Glomerular endothelial cell (primary cell): ENCODE measurements around the gene SAXO2. TPM values are rescaled to one million over a fixed set of nuclear protein-coding genes. Genes with fewer than 3 reads are reported as not detected.
A peak's percentile ranks its signal among the peaks of the same experiment; 100 is the strongest.
"Not testable (repeated sequence)": the region's sequence is repeated elsewhere in the genome, so short reads cannot be mapped to it uniquely, and the experiment has no call there.

ENCODE experiments used
- DNase-seq: peaks from one replicate; pipeline ENCODE4 v3.0.0-alpha.2; 2011; ENCODE audit warnings: low read depth, low spot score; ENCODE audit errors: extremely low read depth
- total RNA-seq: library from RNA; depleted of rRNA; stranded (reverse); fragments of >200 nt; gene quantifications from 2 replicates; pipeline ENCODE4 v1.2.3, GENCODE V29; 2015

Gene SAXO2
- total RNA-seq, result not detected in 2 replicates

- DNase-seq, result peak; percentile 16
Measured at GRCh38 chr15:82262422-82263026, at the start of gene SAXO2, which contains the start of gene EFL1. Gene SAXO2, plus strand, starts transcription at chr15:82262818. Its CDS starts 62 bp downstream, at chr15:82262880. Gene EFL1, minus strand, starts transcription at chr15:82262734. Its CDS starts 956 bp downstream, at chr15:82261778.

GRCh38 chr15:82216092-82216491 lies 46.5 kb upstream of the SAXO2 start:
- not testable (repeated sequence) for DNase-seq

DNA sequence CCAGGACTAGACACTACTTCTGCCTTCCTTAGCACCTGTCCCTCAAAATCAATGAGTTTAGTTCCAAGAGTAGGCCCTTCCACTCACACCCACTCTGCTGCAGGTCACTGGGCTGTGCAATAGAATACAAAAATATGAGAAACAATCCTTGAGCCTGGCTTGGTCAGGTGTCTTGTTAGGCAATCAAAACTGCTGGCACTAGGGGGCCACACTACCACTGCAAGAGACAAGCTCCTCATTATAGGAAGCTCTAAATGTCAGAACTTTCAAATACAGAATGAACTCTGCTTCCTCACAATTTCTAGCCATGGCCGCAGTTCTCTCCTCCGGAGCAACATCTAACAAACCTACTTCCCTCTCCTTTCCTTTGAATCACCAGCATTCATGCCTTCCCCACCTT lies 41.1 kb upstream of the SAXO2 start:
- not testable (repeated sequence) for DNase-seq

DNA sequence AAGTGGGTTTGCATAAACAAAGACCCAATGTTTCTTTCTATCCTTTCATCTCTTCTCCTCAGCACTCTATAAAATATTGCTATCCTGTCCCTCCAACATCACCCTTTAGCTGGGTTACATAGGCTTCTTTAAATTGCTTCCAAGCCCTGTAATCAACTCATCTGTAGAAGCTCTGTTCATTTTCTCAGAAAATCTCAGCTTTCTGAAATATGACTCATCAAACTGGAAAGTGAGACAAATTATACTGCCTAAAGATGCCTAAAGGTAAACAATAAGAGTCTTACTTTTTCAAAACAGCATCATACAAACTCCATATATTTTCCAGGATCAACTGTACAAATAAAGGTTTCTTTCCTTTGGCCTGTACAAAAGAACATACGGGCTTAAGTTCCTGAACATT lies 33.9 kb upstream of the SAXO2 start:
- no peak for DNase-seq

GRCh38 chr15:82231233-82231632 lies 31.4 kb upstream of the SAXO2 start:
- DNase-seq, result no peak

DNA sequence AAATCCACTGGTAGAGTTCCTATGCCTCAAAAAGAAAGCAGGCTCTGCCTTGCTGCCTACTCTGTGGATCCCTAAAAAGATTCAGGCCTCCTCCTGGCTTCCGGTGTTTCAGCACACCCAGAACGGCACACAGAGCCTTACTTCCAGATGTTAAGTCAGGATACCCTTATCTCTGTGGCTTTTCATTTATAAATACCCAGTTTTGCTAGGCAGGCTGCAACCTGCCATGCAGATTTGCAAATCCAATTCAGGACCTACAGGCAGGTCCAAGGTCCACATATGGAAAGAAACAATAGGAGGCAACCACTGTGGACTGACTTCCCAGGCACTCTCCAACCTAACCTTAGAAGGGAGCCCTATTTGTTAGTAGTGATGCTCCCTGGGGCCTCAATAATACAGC lies 30.8 kb upstream of the SAXO2 start:
- no peak for DNase-seq

- not testable (repeated sequence) for DNase-seq
Measured at GRCh38 chr15:82237944-82238534, 24.6 kb upstream of the SAXO2 start.

- DNase-seq, result no peak
Measured at GRCh38 chr15:82239685-82240391, 22.8 kb upstream of the SAXO2 start.

- DNase-seq, result not testable (repeated sequence)
Measured at GRCh38 chr15:82241836-82242499, 20.6 kb upstream of the SAXO2 start.

DNA sequence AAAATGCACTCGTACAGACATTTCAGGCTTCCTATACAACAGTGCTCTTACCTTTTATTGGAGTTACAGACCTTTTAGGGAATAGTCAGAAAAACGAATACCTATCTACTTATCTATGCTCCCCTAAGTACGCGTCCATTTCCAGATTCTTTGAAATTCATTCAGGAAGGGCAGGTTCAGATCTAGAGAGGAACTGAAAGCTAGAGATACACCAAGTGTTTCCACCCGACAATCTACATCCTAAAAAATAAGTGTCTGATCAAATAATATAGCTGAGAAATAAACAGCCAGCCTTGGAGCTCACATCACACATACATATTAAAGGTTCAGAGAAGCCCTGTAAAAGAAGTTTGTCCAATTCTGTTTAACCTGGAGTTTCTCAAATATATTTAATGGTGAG lies 19.0 kb upstream of the SAXO2 start:
- DNase-seq, result not testable (repeated sequence)

- not testable (repeated sequence) for DNase-seq
Measured at GRCh38 chr15:82245956-82246355, 16.7 kb upstream of the SAXO2 start.

- DNase-seq, result not testable (repeated sequence)
Measured at GRCh38 chr15:82248261-82248660, 14.4 kb upstream of the SAXO2 start.

DNA sequence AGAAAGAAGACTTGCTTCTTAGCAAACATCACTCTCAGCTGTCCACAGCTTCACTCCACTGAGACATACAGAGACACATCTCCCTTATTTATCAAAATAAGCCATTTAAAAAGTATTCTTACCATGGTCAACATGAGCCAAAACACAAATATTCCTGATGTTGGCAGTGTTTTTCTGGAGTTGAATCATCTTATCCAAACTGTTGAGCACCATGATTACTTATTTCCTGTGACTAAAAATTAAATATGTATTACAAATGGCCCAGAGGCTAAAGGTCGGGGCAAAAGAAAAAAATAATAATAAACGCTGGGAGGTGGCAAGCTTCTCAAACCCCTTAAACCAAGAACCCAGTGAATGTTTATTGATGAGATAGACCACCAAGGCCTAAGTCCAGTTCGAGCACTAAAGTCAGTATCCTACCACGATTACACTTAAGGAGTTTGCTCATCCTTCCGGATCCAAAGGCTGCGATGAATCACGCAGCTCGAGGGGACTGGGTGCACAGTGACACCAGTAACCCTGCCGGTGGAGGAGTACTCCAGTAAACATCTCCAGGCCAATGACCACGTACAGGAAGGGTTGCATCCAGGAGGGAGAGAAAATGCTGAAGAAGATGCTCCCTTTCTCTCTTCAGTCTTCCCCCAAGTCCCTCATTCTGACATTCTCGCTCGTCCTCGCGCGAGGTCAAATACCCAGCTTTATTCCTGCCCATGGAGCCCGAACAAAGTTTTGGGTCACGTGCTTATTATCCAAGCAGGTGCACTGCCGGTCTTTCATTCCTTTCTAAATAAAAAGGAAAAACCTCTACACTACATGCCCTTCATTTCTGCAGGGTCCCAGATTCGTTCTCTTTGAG lies 824 bp upstream of the SAXO2 start:
- not testable (repeated sequence) for DNase-seq

- DNase-seq, result no peak
Measured at GRCh38 chr15:82263350-82263749, 732 bp downstream of the SAXO2 start.

DNA sequence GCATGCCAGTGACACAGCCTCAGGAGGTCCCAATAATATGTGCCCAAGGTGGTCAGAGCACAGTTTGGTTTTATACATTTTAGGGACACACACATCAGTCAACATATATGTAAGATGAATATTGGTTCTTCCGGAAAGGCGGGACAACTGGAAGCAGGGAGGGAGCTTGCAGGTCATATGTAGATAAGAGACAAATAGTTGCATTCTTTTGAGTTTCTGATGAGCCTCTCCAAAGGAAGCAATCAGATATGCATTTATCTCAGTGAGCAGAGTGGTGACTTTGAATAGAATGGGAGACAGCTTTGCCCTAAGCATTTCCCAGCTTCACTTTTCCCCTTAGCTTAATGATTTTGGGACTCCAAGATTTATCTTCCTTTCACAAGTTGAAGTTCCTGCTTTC lies 4.5 kb downstream of the SAXO2 start:
- DNase-seq, result not testable (repeated sequence)

DNA sequence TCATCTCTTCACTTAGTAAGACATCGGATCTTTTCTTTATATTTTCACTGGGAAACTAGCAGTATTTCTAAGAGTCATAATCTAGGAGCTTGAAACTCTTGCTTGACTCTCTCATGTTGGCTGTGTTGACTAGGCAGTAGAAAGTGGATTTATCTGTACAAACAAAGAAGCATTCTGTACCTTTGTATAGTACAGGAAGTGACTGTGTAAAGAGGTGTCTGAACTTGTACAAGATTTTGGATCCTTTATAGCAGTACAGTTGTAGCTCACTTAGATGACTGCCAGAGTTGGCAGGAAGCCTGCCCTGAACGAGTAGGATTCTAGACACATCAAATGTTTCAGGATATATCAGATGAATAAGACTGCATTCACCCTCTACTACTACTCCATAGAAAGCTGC lies 5.8 kb downstream of the SAXO2 start:
- DNase-seq, result not testable (repeated sequence)

DNA sequence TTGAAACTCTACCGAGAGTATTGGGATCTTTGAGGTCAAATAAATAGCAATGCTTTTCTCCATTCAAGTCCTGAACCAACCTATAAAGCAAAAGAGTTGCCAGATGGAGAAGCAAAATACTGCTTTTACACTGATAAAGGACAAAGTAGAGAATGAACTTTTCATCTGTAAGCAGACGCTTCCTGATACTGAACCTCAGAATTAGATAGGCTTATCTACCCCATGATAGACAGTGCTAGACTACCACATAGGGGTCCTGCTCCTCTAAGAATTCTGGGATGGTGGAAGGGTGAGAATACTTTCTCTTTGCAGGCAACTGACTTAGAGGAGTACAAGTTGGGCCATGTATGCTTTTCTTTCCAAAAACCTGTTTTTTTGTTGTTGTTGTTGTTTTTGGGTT lies 9.5 kb downstream of the SAXO2 start:
- no peak for DNase-seq

GRCh38 chr15:82275410-82275809 lies 12.8 kb downstream of the SAXO2 start:
- no peak for DNase-seq

DNA sequence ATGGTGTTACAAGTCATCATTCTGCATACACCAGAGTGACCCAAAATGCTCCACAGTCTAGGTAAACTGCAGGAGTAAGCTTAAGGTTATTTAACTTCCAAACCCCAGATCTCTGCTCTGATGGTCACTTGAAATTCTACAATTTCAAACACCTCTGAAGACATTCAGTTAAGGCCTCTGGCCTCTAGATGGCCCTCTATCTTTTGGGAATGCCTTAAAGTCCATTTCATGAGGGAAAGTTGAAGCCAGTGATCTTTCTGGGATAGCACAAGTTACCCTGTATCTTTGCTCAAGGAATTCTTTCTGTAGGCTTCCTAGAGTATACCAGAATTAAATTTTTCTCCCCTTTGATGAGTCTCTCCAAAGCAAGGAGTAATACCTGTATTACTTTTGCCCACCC lies 18.7 kb downstream of the SAXO2 start:
- not testable (repeated sequence) for DNase-seq

DNA sequence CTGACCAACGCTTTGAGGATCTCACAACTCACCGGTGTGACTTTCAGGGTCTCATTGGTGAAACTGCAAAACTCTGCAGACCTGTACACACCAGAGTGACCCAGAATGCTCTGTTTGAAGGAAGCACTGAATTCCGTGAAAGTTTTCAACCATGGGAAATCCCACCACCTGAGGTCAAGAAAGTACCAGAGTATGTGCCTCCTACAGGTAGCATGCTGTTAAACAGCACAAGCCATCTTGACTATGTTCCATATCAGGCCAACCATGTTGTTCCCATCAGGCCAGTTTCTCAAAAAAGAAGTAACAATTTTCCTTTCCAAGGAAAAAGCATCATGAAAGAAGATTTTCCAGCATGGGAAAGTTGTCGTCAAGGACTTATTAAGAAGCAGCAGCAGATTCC lies 19.8 kb downstream of the SAXO2 start:
- DNase-seq, result not testable (repeated sequence)
